GM21447 (cell line): ENCODE data around the gene BNC2.
"Not testable (repeated sequence)": the region's sequence is repeated elsewhere in the genome, so short reads cannot be mapped to it uniquely, and the experiment has no call there.

ENCODE experiments used
- ATAC-seq: cut with Tn5 transposase; IDR thresholded peaks from one replicate; pipeline ENCODE4 v1.9.1; 2021; ENCODE audit not compliant: unreplicated experiment

BNC2 gene

DNA sequence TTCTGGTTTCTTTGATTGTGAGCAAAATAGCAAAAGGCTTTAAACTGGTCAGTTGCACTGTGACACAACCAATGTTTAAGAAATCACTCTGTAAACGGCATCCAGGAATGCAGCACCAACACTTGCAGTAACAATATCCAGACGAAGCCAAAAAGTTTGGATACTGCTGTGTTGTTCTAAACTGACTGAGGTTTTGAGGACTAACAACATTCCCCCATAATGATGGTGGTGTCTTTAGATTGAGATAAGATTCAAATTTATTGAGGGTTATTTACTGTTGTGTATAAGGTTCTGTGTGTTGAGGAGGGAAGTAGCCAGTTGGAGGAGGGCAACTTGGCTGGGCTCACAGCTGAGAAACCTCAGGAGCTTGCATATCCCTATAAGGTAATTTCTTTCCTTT, 353.6 kb downstream of the BNC2 start:
- no peak for ATAC-seq

DNA sequence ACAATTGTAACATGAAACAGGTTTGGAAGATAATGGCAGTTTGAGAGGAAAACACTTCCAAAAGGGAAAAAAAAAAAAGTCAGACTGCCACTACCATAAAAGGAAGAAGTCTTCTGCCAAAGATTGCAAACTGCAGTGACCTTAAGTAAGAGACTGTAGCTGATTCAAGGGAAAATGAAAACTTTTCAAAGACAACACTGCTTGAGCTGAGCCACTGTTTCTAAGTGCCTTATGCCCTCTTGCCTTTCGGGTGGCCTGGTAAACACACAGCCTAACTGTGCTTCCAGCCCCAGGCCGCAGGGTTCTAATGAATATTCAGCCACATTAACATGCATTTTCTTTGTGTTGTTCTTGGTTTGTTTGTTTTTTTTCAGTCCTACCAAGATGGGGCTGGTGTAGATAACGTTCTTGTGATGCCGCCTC, 354.6 kb downstream of the BNC2 start:
- no peak for ATAC-seq

DNA sequence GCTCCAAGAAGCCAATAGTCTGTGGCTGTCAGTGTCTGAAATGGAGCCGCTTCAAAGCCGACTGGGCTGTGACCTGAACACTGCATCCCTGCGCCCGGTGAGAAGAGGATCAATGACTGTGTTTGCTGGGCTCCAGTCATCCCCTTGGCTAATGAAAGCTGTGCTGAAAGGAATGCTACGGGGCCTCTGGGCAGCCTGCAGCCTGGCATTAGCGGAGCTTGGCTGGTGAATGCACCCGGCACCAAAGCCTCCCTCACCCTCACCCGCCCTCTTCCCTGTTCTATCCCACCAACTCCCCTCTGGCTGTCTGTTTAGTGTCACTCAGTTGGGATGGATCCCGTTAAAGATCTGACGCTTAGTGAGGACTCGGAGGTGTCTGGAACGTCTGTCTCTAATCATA, 355.3 kb downstream of the BNC2 start:
- ATAC-seq, result no peak

DNA sequence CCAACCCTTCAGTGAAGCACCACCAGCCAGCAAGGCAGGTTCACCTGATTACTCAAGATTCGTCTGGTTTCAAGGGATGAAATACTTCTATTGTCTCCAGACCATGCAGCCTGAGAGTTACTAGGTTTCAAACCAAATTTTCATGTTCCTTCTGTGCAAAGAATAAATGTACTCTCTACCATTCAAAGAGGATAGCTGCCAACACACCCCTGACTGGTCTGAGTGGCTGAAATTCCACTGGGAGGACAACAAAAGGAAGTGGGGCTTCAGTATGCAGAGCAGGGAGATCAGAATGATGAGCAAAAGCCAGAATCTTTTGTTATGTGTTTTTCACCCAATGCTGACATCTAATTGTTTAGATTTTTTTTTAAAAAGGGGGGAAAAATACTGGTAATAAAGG, 356.3 kb downstream of the BNC2 start:
- no peak for ATAC-seq

DNA sequence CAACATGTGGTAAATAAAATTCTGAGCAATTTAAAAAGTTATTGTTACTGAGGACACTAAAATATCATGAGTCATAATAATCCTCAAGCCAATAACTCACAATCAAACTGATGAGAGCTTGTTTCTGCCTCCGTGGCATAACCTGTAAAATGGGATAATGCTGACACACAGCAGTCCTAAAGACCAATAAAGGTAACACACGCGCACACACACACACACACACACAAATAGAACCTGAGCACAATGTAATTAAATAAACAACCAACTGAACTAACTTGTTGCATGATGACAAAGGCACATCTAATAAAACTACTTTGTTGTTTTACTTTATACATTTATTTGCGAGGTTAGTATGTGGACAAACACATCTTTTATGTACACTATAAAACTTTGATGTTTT, 358.2 kb downstream of the BNC2 start:
- no peak for ATAC-seq

DNA sequence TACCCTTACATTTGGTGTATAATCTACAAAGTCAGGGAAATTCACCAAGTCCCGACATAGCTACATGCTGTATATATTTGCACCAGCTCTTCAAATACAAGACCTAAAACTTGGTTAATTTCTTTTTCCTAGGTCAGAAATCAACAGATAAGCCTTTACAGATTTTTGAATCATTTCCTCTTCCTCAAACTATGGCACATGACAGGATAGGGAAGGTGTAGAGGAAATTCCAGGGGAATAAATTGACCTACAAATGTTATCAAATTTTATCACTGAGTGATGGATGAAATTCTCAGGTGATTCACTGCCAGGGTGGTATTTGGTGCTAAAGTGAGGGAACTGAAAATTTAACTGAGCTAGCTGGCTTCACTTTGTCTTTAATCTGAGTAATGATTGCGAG, 360.0 kb downstream of the BNC2 start:
- no peak for ATAC-seq

DNA sequence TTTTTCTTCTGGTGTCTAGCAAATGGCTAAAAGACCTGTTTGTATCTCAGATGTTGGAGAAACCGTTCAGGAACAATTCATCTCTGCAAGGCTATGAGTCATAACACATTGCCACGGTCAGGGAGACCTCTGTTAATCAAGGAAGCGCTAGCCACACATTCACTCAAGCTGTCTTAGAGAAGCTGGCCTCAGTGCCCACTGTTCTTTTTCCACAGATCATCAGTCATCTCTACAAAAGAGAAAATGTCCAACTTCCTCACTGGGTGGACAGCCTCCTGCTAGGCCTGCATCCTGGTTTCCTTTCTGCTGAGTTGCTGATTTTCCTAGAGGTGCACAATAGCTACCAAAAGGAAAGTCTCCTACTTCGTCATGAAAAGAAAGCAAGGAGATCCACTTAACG, 360.5 kb downstream of the BNC2 start:
- no peak for ATAC-seq

DNA sequence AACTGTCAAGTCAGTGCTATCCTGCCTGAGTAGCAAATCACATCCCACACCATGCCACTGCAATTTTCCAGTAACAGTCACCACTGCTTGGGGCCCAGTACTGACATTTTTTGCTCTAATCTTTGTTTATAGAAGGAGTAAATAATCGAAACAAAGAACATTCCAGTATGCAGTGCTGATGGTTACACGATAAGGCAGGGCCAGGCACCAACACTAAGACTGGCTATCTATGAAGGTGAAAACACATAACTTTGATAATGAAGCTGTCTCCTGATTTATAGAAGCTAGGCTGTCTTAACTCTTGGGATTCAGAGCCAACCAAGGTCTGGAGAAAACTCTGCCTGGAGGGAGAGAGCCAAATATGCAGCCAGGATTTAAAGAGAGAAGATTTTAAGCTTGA, 365.3 kb downstream of the BNC2 start:
- no peak for ATAC-seq

DNA sequence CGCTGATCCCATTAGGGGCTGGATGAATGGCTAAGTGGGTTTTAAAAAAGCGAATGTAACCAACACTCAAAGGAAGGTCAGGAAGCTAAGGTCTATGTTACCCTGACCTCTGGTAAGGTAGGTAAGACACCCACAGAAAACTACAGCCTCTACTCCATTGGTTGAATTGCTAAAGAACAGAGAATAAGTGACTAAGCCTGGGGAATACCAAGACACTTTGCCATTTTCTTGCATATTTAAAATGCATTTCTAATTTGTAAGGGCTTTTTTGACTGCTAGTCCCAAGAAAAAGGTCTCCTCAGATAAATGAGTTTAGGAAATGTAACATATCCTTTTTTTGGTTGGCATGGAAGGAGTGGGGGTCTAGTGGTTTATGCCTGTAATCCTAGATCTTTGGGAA, 368.7 kb downstream of the BNC2 start:
- ATAC-seq, result no peak

DNA sequence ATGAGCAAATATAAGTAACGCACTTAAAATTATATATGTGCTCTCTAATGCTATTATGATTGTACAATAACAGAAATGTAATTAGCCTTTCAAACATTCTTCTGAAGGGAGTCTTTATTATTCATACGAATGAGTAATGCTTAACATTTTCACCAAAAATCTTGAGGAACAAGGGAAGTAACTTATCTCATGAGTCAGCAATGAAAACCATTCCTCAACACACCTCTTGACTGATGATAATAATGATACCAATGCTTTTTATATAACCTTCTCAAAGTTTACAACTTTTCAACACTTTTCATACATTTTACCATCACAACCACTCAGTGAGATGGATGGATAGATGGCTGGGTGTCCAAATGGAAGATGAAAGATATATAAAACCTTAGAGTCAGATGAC, 369.3 kb downstream of the BNC2 start:
- ATAC-seq, result no peak

DNA sequence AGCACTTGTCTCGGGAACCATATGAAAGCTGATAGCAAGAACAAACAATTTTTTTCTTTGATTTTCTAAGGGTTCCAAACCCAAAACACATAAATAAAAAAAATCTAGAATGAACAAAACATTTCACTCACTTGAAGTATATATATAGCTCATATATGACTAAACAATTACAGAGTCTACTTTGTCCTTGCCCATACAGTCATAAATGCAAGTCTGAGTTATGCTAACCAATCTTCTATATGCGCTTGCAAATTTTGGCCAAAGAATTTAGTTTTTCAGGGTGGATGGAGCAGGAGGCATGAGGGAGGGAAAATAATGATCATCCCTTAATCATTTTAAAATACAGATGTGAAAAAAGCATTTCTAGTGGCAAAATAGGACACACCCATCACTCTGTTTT, 370.1 kb downstream of the BNC2 start:
- no peak for ATAC-seq

DNA sequence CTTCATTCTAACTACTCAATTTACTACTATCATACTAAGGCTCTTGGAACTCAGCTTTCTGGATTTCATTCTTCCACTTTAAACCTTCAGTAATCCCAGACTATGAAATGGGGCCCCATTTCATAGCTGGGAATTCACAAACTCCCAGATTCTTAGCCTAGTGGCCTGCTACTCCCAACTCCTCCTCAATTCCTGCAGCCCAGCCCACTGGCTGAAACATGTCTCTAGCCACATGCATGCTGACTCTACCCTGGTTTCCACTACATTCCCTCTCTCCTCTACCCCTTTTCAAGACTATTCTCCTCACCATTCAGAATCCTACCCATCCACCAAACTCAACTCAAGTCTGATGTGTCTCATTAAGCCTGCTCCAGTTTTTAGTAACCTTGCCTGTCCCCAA, 370.6 kb downstream of the BNC2 start:
- no peak for ATAC-seq

DNA sequence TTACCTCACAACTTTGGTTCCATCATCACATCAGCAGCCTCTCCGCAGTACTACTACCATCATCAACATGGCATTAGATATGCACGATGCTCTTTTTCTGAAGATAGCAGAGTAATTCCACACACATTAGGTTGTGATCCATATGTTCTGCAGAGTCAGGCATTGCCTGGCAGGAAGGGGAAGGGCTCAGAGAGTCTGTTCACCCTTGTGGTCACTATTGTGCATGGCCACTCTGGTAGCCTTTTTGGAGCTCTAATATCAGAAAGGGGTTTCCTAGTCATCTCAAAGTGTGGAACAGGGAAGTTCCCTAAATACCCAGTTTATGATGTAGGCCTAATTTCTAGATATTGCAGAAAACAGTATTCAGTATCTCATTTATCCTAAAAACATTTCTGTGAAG, 373.6 kb downstream of the BNC2 start:
- no peak for ATAC-seq

DNA sequence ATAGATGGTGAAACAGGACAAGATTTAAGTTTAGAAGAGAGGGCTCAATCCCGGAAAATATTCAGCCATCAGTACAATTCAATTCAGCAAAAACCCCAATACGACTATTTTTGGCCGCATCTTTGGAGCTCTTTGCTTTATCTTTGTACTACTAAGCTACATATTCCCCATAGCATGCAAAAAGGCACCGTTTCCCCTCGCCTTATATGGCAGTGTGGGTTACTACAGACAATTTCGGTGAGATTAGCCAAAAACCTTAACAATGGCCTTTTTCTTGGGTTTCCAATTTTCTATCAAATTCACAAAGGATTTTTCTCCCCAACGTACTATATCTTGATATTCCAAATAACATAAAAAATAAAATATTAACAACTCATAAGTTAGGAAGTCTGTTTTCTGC, 382.6 kb downstream of the BNC2 start:
- ATAC-seq, result no peak

DNA sequence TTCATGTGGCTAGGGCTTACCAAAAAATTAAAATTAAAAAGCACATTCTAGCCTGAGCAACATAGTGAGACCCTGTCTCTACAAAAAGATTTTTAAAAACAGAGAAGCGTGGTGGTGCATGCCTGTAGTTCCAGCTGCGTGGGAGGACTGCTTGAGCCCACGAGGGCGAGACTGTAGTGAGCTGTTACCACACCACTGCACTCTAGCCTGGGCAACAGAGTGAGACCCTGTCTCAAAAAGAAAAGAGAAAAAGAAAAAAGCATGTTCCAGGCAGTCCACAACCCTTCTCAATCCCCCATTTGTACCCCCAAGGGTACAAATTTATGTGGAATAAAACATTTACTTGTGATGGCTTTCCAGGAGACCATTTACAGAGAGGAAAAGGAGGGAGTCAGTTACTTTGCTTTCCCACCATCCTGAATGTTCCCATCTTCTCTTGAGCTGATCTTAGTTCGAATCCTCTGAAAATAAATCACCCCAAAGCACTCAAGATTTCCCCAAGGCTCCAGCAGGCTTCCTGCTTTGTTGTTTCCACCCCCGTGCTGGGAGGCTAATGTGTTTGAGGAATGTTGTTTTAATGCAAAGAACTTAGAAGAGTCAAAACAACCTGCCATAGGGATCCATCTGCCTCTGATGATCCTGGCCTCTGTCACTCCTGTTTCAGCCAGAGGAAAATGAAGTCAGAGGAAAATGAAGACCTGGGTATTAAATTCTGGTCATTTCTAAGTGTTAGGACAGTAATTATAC, 384.7 kb downstream of the BNC2 start:
- no peak for ATAC-seq

DNA sequence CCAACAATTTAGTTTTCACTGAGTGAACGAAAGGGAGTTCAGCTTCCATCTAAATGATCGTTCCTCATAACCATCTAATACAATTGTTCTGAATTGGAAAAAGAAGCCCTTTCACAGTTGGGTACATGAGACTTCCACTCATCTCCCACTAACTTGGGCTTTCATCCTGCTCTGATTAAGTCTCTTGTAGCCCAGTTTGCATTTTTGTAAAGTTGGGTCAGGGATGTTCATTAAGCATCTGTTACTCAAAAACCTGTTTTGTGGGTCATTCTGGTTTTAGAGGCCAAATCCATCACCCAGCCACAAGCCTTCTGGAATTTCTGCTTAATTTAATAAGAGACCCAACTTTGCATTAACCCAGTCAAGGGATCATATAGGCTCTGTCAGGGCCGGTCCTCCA, 385.3 kb downstream of the BNC2 start:
- no peak for ATAC-seq

DNA sequence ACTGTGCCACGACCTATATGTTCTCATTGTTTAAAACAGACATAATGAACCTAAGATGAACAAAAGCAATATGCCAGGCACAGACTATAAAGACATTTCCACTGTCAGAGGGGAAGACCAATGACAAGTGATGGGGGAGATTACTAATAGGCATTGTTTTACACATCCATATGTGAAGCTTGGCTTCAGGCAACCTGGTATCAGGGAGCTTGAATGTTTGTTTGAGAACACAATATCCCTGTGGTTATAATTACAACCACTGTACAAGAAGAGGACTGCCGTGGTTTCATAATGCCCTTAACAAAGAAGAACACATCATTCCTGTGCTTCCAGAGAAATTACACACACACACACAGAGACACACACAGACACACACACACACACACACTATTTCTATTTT, 385.7 kb downstream of the BNC2 start:
- ATAC-seq, result no peak

DNA sequence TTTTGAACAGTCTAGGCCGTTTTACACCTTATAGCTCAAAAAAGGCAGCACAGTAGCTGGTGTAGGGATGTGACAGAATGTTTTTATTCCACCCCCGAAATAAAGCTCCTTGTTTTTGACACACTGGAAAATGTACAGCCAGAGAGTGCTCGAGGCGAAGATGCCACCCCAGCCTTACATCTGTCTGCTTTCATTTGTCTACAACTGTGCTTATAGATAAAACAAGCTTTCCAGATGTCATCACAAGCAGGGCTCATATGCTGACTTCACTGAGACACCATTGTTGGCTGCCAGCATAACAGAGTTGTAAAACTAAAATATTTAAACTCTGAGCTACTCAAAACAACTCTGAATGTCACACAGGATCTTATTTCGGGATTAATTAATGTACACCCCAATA, 386.3 kb downstream of the BNC2 start:
- ATAC-seq, result no peak

DNA sequence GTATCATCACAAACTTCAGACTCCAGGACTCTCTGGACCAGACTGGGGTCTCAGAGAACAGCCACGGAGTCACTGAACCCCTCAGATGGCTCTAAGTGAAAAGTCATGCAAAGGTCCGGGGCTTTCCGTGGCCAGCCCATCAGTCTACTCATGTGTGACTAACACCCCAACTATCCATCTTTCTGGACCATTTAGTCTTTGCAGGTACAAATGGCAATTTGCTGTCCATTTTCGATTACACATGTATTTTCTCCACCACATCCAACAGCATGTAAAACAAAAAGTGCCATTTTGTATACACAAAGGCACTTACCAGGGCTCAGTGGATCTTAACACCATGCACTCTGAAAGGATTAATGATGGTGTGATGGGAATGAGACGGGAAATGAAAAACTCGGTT, 387.7 kb downstream of the BNC2 start:
- ATAC-seq, result no peak

DNA sequence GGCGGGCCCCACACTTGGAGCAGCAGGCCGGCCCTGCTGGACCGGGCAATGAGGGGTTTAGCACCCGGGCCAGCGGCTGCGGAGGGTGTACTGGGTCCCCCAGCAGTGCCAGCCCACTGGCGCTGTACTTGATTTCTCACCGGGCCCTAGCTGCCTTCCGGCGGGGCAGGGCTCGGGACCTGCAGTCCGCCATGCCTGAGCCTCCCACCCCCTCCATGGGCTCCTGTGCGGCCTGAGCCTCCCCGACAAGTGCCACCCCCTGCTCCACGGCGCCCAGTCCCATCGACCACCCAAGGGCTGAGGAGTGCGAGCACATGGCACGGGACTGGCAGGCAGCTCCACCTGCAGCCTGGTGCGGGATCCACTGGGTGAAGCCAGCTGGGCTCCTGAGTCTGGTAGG, 389.9 kb downstream of the BNC2 start:
- ATAC-seq, result not testable (repeated sequence)

DNA sequence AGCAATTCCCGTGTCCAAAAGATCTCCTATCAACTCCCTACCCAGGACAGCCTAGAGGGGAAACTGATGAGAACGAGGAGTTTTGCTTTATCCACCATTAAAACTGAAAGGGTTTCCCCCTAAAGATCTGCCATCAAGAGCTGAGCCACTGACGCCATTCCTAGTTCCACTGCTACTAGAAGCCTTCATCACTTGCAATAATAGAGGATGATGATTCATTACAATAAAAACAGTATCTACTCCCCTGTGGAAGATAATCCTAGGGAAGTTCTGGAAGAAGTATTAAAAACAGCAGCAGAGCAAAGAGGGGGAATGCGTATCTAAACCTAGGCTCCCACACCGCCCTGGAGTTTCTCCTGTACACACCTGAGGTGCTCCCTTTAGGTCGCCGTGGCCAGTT, 394.5 kb downstream of the BNC2 start:
- no peak for ATAC-seq

DNA sequence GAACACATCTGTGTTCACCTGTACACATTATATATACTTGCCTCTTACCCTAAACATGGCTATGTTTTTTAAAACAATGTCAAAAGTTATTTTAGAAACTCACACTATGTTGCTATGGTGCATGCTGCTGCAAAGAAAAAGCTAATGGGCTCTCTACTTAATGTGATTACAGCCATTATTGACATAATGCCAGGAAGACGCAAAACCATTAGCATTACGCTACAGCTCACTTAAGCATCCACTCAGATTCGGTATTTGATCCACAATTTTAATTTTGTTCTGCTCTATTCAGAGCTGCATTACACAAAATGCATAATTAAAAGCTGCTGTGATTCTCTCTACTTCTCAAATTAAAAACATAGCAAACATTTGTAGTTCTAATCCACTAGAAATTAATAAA, 395.2 kb downstream of the BNC2 start:
- ATAC-seq, result no peak

DNA sequence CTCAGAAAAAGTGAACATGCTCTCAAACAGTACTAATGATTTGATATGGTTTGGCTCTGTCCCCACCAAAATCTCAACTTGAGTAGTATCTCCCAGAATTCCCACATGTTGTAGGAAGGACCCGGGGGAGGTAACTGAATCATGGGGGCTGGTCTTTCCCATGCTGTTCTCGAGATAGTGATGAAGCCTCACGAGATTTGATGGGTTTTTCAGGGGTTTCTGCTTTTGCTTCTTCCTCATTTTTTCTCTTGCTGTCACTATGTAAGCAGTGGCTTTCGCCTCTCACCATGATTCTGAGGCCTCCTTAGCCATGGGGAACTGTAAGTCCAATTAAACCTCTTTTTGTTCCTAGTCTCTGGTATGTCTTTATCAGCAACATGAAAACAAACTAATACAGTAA, 401.3 kb downstream of the BNC2 start:
- ATAC-seq, result no peak

DNA sequence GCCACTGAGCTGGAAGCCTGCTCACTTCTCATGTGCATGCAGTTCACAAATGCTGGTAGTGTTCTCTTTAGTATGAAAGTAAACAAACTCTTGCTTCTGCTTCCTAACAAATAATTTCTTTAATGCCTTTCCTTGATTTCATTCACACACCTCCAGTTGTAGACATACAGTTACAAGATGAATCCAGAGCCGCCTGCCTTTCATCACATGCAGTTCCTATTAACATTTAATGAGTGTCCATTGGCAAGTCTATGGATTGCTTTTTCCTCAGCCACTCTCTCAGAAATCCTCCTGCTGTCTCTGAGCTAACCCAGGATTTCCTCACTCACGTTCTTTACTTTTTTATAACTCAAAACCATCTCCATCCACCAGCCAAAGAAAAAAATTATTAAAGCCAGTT, 408.6 kb downstream of the BNC2 start:
- no peak for ATAC-seq
